AG10803 (cell line): ENCODE measurements around the gene UCHL1.

Experiments
- DNase-seq: peaks from one replicate; pipeline ENCODE4 v3.0.0; 2010; ENCODE audit warnings: low read depth
- H3K4me3 ChIP-seq: 2 replicates; pipeline ENCODE4 v1.5.1; 2011; ENCODE audit warnings: mild to moderate bottlenecking, low read length, control low read depth
- TF ChIP-seq, protein P1 (sequence below): conservative IDR thresholded peaks from 2 replicates; pipeline ENCODE4 v1.5.1; 2011; ENCODE audit warnings: mild to moderate bottlenecking, low read length, control low read depth, inconsistent platforms

Gene UCHL1

DNA sequence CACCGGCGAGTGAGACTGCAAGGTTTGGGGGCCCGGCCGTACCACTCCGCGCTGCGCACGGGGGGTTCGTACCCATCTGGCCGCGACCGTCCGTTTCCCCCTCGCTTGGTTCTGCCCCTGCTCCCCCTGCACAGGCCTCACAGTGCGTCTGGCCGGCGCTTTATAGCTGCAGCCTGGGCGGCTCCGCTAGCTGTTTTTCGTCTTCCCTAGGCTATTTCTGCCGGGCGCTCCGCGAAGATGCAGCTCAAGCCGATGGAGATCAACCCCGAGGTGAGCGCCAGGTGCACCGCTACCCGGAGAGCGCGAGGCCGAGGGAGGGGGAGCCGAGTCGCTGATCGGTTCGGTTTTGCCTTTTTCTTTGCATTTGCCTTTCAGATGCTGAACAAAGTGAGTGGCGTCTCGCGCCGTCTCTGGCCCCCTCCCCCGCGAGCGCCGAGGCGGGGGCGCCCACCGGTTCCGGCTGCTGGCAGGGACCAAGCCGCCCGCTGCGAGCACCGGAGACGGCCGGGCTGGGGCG, at the start of gene UCHL1:
Gene UCHL1, plus strand, starts transcription at position 189 of the 517 bp plus-strand sequence. Its CDS starts 49 bp downstream, at position 238.
- peak within 1 kb of the TSS; percentile 69 for H3K4me3 ChIP-seq
- TF ChIP-seq, protein P1, sequence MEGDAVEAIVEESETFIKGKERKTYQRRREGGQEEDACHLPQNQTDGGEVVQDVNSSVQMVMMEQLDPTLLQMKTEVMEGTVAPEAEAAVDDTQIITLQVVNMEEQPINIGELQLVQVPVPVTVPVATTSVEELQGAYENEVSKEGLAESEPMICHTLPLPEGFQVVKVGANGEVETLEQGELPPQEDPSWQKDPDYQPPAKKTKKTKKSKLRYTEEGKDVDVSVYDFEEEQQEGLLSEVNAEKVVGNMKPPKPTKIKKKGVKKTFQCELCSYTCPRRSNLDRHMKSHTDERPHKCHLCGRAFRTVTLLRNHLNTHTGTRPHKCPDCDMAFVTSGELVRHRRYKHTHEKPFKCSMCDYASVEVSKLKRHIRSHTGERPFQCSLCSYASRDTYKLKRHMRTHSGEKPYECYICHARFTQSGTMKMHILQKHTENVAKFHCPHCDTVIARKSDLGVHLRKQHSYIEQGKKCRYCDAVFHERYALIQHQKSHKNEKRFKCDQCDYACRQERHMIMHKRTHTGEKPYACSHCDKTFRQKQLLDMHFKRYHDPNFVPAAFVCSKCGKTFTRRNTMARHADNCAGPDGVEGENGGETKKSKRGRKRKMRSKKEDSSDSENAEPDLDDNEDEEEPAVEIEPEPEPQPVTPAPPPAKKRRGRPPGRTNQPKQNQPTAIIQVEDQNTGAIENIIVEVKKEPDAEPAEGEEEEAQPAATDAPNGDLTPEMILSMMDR: no peak

DNA sequence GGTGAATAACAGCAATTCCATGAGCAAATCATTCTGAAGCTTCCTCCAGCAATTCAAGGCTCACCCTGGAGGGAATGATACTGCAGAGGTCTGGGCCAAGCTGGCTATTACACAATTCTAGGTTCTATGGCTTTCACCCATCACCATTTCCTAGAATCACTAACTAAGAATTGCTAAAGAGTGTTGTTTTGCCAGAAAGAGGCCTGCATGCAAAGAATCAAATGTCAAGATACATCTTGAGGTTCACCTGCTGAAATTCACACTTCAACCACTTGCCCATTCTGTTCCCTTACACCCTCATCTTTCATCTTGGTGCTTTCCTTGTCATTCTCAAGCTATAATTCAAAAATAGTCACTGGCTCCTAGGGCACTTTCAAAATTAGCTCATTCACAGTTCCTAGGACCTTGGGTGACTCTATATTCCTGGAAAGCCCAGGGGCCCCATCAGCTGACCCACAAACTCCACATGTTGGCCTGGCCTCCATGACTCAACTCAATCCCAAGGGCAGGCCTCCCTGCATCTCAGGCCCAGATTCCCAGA, 49.4 kb upstream of the UCHL1 start:
- DNase-seq: peak; percentile 66
- no peak overlapping the region for H3K4me3 ChIP-seq
- TF ChIP-seq, protein P1: no peak

More for the DNA sequence above, at the start of gene UCHL1:
- peak; percentile 79 for DNase-seq

- H3K4me3 ChIP-seq: no peak overlapping the region
- DNase-seq: peak; percentile 26
- TF ChIP-seq, protein P1: no peak
Observed at GRCh38 chr4:41209187-41209586, 47.5 kb upstream of the UCHL1 start.

- TF ChIP-seq, protein P1: no peak
- no peak overlapping the region for H3K4me3 ChIP-seq
- DNase-seq: no peak
Observed at GRCh38 chr4:41209901-41210300, 46.8 kb upstream of the UCHL1 start.

DNA sequence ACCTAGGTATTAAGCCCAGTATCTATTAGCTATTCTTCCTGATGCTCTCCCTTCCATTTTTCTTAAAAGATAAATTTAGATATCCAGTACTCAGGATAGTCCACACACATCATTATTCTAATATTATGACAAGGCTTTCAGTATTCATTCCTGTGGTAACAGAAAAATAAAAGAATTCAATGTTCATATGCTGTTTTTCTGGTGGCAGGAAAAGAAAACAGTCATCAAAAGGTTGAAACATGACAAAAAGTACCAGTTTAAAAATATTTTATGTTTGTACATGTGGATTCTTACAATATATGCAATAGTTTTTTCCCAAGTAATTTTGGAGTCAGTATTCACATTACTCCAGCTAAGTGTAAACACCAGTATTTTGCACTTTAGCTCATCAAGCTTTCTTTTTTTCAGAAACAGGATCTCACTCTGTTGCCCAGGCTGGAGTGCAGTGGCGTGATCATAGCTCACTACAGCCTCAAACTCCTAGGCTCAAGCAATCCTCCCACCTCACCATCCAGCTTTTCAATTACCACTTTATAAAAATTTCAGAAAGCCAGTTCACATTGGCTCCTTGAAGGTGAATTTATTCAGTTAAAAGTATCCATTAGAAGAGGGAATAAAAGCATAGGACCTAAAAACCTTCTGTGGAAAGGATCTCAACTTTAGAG, 44.6 kb upstream of the UCHL1 start:
- TF ChIP-seq, protein P1: no peak
- peak overlapping the region; percentile 94 for H3K4me3 ChIP-seq
- DNase-seq: no peak

- TF ChIP-seq, protein P1: peak; percentile 76
- DNase-seq: peak; percentile 75
Observed at GRCh38 chr4:41212616-41213203, 44.0 kb upstream of the UCHL1 start.

DNA sequence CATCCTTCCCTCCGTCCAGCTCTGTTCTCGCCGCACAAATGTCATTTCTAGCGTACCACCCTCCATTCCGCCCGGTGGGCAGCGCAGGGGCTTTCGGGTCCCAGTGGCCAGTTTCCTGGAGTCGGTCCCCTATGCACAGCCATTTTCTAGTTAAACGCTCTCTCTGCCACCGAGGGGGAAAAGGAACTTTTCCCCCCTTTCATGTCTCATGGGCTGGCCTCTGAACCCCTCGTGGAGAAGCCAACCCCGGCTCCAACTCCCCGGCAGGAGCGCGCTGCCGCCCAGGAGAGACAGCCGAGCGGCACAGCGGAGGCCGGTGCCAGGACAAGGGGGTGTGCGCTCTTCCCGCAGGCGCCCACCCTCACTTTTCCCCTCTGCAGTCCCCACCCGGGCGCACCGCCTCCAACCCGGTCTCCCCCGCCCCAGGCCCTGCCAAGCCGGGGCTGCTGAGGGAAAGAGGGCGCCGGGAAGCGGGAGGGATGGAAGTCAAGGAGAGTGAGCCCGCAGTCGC, 43.0 kb upstream of the UCHL1 start:
- TF ChIP-seq, protein P1: no peak
- DNase-seq: no peak
- H3K4me3 ChIP-seq: peak overlapping the region; percentile 94

More at GRCh38 chr4:41212616-41213203, 44.0 kb upstream of the UCHL1 start:
- peak overlapping the region; percentile 94 for H3K4me3 ChIP-seq
